GM19455 (cell line): Measurements from ENCODE around the gene DNAJC10.
"Not testable (repeated sequence)": the region's sequence is repeated elsewhere in the genome, so short reads cannot be mapped to it uniquely, and the experiment has no call there.

ENCODE experiments used
- ATAC-seq: cut with Tn5 transposase; IDR thresholded peaks from one replicate; pipeline ENCODE4 v1.9.1; 2021; ENCODE audit not compliant: unreplicated experiment

The DNAJC10 gene

GRCh38 chr2:182719116-182719515 lies 3.1 kb downstream of the DNAJC10 start:
- ATAC-seq = not testable (repeated sequence)

GRCh38 chr2:182724656-182725055 lies 8.6 kb downstream of the DNAJC10 start:
- no peak for ATAC-seq

GRCh38 chr2:182726473-182726872 lies 10.4 kb downstream of the DNAJC10 start:
- ATAC-seq = no peak

- ATAC-seq = no peak
These were observed 12.0 kb downstream of the DNAJC10 start for GRCh38 chr2:182728014-182728413.

- ATAC-seq = no peak
These were observed 13.8 kb downstream of the DNAJC10 start for GRCh38 chr2:182729710-182730339.

- ATAC-seq = no peak
These were observed 14.4 kb downstream of the DNAJC10 start for GRCh38 chr2:182730486-182730885.

- ATAC-seq = no peak
These were observed 16.7 kb downstream of the DNAJC10 start for GRCh38 chr2:182732736-182733135.

- no peak for ATAC-seq
These were observed 17.5 kb downstream of the DNAJC10 start for GRCh38 chr2:182733572-182733971.

- not testable (repeated sequence) for ATAC-seq
These were observed 20.8 kb downstream of the DNAJC10 start for GRCh38 chr2:182736856-182737255.

- no peak for ATAC-seq
These were observed 24.6 kb downstream of the DNAJC10 start for GRCh38 chr2:182740701-182741100.

GRCh38 chr2:182741620-182742019 lies 25.6 kb downstream of the DNAJC10 start:
- ATAC-seq = no peak

GRCh38 chr2:182744490-182744889 lies 28.4 kb downstream of the DNAJC10 start:
- no peak for ATAC-seq

GRCh38 chr2:182745061-182745460 lies 29.0 kb downstream of the DNAJC10 start:
- no peak for ATAC-seq

- not testable (repeated sequence) for ATAC-seq
These were observed 29.8 kb downstream of the DNAJC10 start for GRCh38 chr2:182745894-182746293.

- ATAC-seq = no peak
These were observed 38.2 kb downstream of the DNAJC10 start for GRCh38 chr2:182754231-182754630.

GRCh38 chr2:182758379-182758778 lies 42.3 kb downstream of the DNAJC10 start:
- no peak for ATAC-seq

GRCh38 chr2:182761903-182762302 lies 45.8 kb downstream of the DNAJC10 start:
- ATAC-seq = no peak

GRCh38 chr2:182763311-182763912 lies 47.4 kb downstream of the DNAJC10 start:
- ATAC-seq = no peak

- ATAC-seq = no peak
These were observed 50.6 kb downstream of the DNAJC10 start for GRCh38 chr2:182766626-182767025.

GRCh38 chr2:182767578-182767977 lies 51.5 kb downstream of the DNAJC10 start:
- ATAC-seq = no peak

GRCh38 chr2:182768950-182769349 lies 52.9 kb downstream of the DNAJC10 start:
- not testable (repeated sequence) for ATAC-seq

GRCh38 chr2:182779323-182779722 lies 63.3 kb downstream of the DNAJC10 start:
- ATAC-seq = no peak

GRCh38 chr2:182781099-182781498 lies 65.0 kb downstream of the DNAJC10 start:
- ATAC-seq = not testable (repeated sequence)
